Activated T-helper 1 cell treated with Interleukin-2 at 50 U/mL for 16 hours (primary cell): ENCODE measurements around the gene EEF1E1.
"Not testable (repeated sequence)": the region's sequence is repeated elsewhere in the genome, so short reads cannot be mapped to it uniquely, and the experiment has no call there.

Source experiments
- DNase-seq: peaks from one replicate; pipeline ENCODE4 v3.0.0-alpha.2; 2020; ENCODE audit warnings: low read depth

Gene EEF1E1

DNA sequence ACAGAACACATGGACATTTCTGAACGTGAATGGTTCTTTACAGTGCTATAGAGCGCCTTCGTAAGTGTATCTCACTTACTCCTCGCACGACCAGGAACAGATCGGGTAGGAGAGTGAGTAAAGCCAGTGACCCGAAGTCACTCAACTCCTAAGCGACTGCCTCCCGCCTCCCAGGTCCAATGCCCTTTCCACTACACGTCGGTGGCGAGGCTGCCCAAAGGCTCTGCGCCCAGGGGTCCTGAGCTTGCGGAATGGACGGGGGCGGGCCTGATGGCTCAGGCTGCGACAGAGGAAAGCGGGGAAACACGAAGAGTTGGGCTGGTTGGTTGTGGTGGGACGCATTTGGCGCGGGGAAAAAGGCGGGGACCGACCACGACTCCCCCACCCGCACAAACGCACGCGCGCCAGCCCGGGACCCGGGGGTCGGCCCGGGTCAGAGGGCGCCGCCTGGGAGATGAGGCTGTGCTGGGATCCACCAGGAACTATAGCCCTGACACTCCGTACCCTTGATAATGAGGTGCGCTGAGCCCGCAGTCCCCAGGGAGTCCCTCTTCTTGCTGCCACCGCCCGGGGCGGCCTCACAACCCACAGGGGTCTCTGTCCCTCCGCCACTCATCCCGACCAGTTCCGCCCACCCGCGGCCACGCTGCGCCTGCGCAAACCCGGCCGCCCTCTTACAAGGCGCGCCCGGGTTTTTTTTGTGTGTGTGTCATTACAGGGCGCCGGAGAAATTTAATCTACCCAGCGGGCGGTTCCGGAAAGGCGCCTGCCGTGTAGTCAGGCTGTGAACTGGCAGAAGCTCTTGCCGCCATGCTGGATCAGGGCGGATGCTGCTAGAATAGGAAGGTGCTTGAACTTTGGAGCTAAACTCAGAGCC, 38.3 kb downstream of the EEF1E1 start, which contains the start of gene BLOC1S5:
BLOC1S5 (minus strand) TSS at position 629 of the 877 bp plus-strand sequence; CDS start at position 616, 13 bp downstream.
- peak; percentile 91 for DNase-seq

DNA sequence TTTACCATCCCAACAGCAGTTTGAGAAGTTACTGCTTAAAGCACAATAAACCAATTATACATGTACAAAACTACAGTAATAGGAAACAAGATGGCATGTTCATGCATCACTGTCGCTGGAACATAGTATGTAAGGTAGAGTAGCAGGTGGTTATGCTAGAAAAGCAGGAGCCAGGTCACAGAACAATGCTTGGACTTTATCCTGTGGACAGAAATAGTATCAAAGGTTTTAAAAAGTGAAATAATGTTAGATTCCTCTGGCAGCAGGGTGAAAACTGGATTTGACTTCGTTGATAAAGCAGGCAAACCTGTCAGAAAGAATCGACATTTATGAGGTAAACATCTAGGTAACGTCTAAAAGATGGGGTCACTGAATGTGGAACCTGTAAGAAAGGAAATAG, 40.6 kb downstream of the EEF1E1 start:
- no peak for DNase-seq

DNA sequence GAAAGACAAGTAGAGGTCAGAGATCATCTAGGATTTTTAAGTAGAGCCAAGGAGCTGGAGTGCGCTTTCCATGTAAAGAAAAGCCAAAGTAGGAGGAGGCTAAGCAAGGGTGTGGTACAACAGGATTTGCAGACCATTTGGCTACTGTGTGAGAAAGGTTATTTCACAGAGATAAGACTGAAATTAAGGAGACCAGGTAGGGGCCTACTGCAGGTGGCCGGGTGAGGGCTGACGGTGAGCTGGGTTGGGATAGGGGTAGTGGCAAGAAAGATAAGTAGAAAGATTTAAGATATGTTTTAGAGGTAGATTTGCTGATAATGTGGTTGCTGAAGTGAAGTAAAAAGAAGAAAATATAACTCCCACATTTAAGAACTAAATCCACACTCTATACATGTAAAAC, 42.0 kb downstream of the EEF1E1 start:
- DNase-seq = no peak

DNA sequence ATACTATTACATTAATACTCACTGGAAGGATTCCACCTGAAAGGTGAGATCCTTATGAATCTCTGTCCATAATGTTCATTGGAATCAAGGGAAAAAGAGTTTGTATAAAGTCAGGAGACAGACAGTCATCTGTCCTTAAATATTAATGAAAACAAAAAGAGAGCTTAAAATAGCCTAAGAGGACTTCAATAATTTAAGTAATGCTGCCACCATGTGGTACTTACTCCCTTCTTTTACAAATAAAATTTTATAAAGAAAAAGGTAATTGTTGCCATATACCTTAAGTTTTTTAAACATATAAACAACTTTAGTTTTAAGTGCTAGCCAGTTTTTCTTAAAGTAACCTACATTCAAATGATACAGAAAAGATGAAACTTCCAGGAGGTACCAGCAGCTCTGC, 43.2 kb downstream of the EEF1E1 start:
- no peak for DNase-seq

DNA sequence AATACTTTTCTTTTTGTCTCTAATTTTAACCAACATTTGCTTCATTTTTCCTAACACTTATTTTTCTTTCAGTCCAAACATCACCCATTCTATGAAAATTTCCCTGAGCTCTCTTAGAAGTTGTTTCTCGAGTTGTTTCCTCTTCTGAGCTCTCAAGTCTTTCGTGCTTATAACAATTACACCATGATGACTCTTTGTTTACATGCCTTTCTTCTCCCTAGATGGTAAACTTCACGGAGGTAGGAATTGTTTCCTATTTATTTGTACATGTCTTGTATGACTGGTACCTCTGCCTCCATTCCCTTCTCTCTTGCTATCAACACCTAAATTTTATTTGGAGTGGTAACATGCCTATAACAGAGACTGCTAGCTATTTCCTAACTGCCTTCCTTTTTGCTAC, 44.6 kb downstream of the EEF1E1 start:
- DNase-seq = no peak

DNA sequence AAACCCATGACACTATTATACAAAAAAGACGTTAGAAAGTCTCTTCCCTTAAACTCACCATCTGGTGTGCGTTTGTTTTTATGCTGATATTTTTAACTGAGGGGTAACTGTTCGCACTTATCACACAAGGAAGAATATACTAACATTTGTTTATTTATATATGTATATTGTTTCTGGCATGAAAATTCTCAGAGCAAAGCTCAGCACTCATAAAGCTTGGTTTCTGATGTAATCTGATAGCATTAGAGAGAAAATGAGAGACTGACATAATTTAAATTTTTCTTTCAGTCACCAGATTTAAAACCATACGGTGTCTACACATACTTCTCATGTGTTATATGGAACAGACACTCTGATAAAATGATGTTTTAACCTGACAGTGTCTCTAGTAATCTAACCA, 45.1 kb downstream of the EEF1E1 start:
- no peak for DNase-seq

DNA sequence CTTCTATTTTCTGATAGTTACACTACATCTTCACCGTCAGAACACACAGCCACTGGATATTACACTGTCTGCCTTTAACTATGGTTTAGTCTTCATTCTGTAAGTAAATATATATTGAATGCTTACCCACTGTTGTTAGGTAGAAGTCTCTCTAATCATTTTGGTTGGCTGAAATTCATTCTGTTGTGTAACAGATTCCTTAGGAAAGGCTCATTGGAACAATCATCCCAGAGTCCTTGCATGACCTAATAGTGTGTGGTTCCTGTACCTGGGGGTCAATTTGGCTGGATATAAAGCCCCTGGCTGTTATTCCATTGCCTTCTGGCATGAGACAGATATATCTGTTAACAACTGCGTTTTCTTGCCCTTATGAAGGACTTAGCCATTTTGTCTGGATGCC, 48.1 kb downstream of the EEF1E1 start:
- no peak for DNase-seq

DNA sequence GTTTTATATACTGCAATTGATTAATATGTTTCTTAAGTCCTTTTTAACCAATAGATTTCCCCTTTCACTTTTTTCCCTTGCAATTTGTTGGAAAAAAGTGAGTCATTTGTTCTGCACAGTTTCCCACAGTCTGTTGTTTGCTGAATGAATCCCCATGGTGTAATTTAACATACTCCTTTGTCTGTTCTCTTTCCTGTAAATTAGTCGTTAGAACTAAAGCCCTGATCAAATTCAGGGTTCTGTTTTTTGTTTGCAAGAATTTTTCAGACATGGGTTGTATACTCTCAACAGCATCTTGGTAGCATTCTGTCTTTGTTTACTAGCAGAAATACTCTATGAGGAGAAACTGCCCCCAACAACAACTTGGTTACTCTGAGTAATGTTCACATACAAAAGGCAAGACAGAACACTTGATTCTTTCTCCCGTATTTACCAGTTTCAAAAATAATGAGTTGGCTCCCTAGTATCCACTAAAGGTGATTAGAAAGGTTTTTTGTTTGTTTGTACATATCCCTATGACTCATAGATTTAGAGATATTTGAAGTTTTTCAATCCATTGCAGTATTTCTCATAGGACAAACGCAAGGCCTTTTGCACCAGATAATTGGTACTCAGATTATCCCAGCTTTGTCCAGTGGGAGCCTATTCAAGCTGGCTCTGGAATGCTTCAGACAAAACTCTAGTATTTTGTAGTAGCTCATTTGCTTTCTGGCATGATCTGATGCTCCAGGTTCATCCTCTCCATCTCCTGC, 54.6 kb downstream of the EEF1E1 start:
- DNase-seq = no peak

DNA sequence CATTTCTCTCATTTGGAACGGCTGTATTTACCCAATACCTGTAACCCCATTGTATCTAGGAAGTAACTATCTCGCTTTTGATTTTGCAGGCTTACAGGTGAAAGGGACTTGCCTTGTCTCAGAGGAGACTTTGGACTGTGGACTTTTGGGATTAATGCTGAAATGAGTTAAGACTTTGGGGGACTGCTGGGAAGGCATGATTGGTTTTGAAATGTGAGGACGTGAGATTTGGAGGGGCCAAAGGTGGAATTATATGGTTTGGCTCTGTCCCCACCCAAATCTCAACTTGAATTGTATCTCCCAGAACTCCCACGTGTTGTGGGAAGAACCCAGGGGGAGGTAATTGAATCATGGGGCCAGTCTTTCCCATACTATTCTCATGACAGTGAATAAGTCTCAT, 56.6 kb downstream of the EEF1E1 start:
- not testable (repeated sequence) for DNase-seq

DNA sequence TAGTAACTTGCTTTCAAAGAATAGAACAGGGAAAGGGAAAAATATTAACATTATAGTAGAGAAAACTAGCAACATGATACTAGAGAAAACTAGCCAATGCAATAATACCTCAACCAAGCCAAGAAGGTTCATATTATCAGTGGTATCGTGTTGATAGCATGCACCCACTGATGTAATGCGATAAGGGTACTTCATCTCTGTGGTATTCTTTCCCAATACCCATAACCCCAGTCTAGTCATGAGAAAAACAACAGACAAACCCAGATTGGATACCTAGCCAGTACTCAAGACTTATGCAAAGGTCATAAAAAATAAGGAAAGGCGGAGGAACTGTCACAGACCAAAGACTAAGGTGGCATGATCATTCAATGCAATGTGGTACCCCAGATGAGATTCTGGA, 59.1 kb downstream of the EEF1E1 start:
- no peak for DNase-seq

DNA sequence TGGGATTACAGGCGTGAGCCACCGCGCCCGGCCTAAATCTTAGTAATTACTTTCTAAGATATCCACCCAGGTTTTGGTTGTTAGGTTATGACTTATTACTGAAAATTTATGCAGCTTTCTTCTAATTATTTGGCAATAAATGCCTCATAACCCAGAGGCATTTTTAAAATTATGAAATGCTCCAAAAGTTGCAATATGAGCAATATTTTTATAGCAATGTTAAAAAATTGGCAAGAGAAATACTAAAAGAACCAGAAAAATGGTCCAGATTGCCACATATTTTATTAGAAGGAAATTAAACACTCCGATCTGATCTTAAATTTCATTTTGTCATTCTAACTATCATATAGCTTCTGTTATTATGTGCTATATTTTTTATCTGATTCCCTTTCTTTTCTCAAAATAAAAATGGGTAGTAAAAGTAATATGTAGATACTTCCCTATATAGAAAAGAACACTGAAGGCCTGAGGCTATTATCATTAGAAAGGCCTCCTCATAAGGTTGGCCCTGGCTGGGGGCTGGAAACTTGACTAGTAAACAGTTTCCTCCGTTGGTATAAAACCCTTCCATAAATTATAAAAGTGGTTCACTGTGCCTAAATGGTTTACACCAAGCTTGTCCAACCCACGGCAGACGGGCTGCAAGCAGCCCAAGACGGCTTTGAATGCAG, 60.3 kb downstream of the EEF1E1 start:
- DNase-seq = no peak

DNA sequence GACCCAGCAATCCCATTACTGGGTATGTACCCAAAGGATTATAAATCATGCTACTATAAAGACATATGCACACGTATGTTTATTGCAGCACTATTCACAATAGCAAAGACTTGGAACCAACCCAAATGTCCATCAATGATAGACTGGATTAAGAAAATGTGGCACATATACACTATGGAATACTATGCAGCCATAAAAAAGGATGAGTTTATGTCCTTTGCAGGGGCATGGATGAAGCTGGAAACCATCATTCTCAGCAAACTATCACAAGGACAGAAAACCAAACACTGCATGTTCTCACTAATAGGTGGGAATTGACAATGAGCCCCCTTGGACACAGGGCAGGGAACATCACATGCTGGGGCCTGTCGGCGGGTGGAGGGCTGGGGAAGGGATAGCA, 68.2 kb downstream of the EEF1E1 start:
- DNase-seq = not testable (repeated sequence)

DNA sequence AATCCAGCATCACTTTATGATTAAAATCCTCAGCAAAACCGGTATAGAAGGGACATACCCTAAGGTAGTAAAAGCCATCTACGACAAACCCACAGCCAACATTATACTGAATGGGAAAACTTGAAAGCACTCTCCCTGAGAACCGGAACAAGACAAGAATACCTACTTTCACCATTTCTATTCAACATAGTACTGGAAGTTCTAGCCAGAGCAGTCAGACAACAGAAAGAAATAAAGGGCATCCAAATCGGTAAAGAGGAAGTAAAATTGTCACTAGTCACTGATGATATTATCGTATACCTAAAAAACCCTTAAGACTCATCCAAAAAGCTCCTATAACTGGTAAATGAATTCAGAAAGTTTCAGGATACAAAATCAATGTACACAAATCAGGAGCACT, 71.4 kb downstream of the EEF1E1 start:
- no peak for DNase-seq
